ENCODE measurements around the gene TMEM204. TPM values are rescaled to one million over a fixed set of nuclear protein-coding genes. Genes with fewer than 3 reads are reported as not detected.

Gene TMEM204
- total and polyA plus RNA-seq, 8 donors, result 2.4 to 9.8 (median 5.0) TPM

DNA sequence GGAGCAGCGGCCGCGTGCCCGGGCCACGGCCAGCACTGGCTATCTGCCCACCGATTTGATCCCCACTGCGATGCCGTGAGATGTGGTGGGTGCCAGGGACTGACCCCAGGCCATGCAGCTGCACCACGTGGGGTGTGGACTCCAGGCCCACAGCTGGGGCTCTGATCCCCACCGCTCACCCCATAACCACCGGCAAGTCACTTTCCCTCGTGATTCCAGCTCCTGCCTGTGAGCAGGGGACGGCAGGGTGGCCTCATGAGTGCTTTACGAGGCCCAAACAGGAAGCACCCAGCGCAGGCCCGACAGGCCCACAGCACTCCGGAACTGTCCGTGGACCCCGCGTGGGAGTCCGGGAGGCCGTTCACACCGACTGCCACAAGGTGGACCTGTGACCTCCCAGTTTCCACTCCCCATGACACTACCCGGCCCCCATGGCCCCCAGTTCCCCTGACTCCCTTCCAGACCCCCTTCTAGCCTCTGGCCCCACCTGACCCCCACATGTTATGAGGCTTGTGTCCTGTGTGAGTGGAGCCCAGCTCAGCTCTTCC is 45.3 kb upstream of the TMEM204 start:
- H3K4me3 ChIP-seq, result no peak overlapping the region
- no peaks in the 10 kb centered on the region for H3K9me3 ChIP-seq
- peaks cover 5 to 6% (median 5%) of the 10 kb centered on the region in 3 donors for H3K4me1 ChIP-seq
- ATAC-seq (no peak), FAIRE-seq (no peak), DNase-seq (peak in 2 of 6 donors; percentile 44 to 45)
- TF ChIP-seq, protein P1, sequence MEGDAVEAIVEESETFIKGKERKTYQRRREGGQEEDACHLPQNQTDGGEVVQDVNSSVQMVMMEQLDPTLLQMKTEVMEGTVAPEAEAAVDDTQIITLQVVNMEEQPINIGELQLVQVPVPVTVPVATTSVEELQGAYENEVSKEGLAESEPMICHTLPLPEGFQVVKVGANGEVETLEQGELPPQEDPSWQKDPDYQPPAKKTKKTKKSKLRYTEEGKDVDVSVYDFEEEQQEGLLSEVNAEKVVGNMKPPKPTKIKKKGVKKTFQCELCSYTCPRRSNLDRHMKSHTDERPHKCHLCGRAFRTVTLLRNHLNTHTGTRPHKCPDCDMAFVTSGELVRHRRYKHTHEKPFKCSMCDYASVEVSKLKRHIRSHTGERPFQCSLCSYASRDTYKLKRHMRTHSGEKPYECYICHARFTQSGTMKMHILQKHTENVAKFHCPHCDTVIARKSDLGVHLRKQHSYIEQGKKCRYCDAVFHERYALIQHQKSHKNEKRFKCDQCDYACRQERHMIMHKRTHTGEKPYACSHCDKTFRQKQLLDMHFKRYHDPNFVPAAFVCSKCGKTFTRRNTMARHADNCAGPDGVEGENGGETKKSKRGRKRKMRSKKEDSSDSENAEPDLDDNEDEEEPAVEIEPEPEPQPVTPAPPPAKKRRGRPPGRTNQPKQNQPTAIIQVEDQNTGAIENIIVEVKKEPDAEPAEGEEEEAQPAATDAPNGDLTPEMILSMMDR (IDR thresholded peaks at IDR 0.05), result no peak
- no peak overlapping the region for H3K27ac ChIP-seq
- WGBS, 2 donors, result 77 to 82% methylated on average over 24 of the region's 24 CpGs
- no peaks in the 10 kb centered on the region for H3K27me3 ChIP-seq
- H3K36me3 ChIP-seq, result no peaks in the 10 kb centered on the region
- intact Hi-C loops (cut with DNase I), result no loop called here

DNA sequence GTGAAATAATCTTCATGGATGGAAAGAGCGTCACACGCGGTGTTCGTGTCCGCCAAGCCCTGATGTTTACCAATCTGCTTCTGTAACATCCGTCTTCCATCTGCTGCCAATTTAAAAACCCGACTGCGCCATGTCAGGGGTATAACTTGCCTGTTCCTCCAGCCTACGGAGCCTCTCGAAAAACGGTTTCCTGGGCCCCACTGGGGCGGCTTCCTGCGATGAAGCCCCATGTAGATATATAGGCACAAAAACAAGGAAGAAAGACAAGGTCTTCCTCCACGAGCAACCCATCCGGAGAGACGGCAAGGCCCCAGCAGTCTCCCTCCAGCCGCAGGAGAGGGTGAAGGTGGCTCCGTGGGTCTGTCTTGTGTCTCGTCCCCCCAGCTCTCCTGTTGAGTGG is 44.8 kb upstream of the TMEM204 start, which contains the start of gene PTX4:
PTX4 (minus strand) TSS at position 326 of the 400 bp plus-strand sequence; CDS start at position 291, 35 bp downstream.
- Histone ChIP-seq H3K9me3 (no peaks in the 10 kb centered on the region), H3K36me3 (no peaks in the 10 kb centered on the region), H3K4me3 (no peak within 1 kb of the TSS), H3K27ac (no peak within 1 kb of the TSS), H3K27me3 (no peaks in the 10 kb centered on the region), H3K4me1 (peaks cover 5 to 6% (median 5%) of the 10 kb centered on the region in 3 donors)
- ATAC-seq, result no peak
- WGBS, 2 donors, result 73 to 83% methylated on average over 19 of the region's 19 CpGs
- intact Hi-C loops (cut with DNase I), result no loop called here
- FAIRE-seq, result no peak
- TF ChIP-seq, protein P1 (IDR thresholded peaks at IDR 0.05), result no peak
- DNase-seq, result no peak

DNA sequence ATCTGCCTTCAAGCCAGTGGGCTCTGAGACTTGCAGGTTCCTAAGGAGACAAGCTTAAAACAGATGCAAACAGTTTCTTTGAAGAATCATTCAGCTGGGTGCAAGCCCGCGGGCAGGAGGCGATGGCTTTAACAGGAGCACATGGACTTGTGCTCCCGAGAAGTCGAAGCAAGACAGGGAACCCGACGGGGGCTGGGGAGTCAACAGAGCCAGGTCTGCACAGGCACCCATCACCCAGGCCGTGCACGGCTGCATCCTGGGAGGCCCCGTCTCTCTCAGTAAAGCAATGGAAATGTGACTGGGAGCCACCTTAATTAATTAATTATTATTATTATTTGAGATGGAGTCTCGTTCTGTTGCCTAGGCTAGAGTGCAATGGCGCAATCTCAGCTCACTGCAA is 44.4 kb upstream of the TMEM204 start:
- Histone ChIP-seq H3K9me3 (no peaks in the 10 kb centered on the region), H3K4me1 (peaks cover 5 to 6% (median 6%) of the 10 kb centered on the region in 3 donors), H3K36me3 (no peaks in the 10 kb centered on the region), H3K27me3 (no peaks in the 10 kb centered on the region), H3K4me3 (no peak overlapping the region), H3K27ac (no peak overlapping the region)
- FAIRE-seq, result no peak
- peak in 1 of 6 donors; percentile 41 for DNase-seq
- 81 to 83% methylated on average over 12 of the region's 12 CpGs for WGBS, 2 donors
- ATAC-seq, result no peak
- intact Hi-C loops (cut with DNase I), result no loop called here
- TF ChIP-seq, protein P1 (IDR thresholded peaks at IDR 0.05), result no peak

DNA sequence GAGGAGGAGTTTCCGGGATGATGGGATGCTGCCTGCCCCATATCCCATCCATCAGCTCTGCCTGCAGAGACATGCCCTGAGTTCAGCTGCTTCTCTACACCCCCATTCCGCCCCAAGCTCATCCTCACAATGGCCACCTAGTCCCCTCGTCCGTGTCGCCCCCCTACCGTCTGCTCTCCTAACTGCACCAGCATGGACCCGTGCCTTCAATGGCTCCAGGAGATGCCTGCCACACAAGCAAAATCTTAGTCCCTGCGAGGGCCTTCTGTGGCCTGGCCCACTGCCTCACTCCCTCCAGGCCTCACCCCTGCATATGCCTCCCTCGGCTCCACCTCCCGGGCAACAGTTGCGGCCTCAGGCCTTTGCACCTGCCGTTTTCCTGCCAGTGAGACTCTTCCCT is 42.1 kb upstream of the TMEM204 start:
- no peaks in the 10 kb centered on the region for H3K36me3 ChIP-seq
- intact Hi-C loops (cut with DNase I), result no loop called here
- WGBS, 2 donors, result 84 to 87% methylated on average over 12 of the region's 12 CpGs
- ATAC-seq (no peak), FAIRE-seq (no peak), DNase-seq (peak in 1 of 6 donors; percentile 35)
- H3K4me1 ChIP-seq, result peaks cover 6 to 12% (median 10%) of the 10 kb centered on the region in 3 donors
- no peaks in the 10 kb centered on the region for H3K27me3 ChIP-seq
- TF ChIP-seq, protein P1 (IDR thresholded peaks at IDR 0.05), result no peak
- H3K9me3 ChIP-seq, result no peaks in the 10 kb centered on the region
- H3K27ac ChIP-seq, result no peak overlapping the region
- H3K4me3 ChIP-seq, result no peak overlapping the region

Data from pancreas (tissue), 10 donors.